SH-SY5Y (cell line): ENCODE measurements around the gene MCF2L2.

Source experiments
- GATA2 ChIP-seq: IDR thresholded peaks from 2 replicates; pipeline ENCODE4 v1.6.1; 2011; ENCODE audit warnings: mild to moderate bottlenecking, low read depth, low read length
- GATA3 ChIP-seq: IDR thresholded peaks from 2 replicates; pipeline ENCODE4 v1.6.1; 2011; ENCODE audit warnings: low read depth, mild to moderate bottlenecking, low read length, moderate library complexity

MCF2L2 gene

GRCh38 chr3:183387797-183388196, 40.6 kb downstream of the MCF2L2 start:
- TF ChIP-seq GATA3 (no peak), GATA2 (no peak)

GRCh38 chr3:183386651-183387050, 41.8 kb downstream of the MCF2L2 start:
- TF ChIP-seq GATA2 (no peak), GATA3 (no peak)

GRCh38 chr3:183385698-183386613, 42.5 kb downstream of the MCF2L2 start:
- TF ChIP-seq GATA2, result no peak

GRCh38 chr3:183381673-183382072, 46.7 kb downstream of the MCF2L2 start:
- TF ChIP-seq GATA2 (no peak), GATA3 (no peak; the same call in 1 of the 2 replicates)

- TF ChIP-seq GATA3 (peak; percentile 18; the same call in 1 of the 2 replicates), GATA2 (no peak)
Measured at GRCh38 chr3:183381179-183381578, 47.2 kb downstream of the MCF2L2 start.

- TF ChIP-seq GATA3 (no peak), GATA2 (no peak)
Measured at GRCh38 chr3:183378951-183379350, 49.5 kb downstream of the MCF2L2 start.

GRCh38 chr3:183378545-183378944, 49.9 kb downstream of the MCF2L2 start:
- TF ChIP-seq GATA2 (no peak), GATA3 (no peak)

GRCh38 chr3:183378008-183378407, 50.4 kb downstream of the MCF2L2 start:
- TF ChIP-seq GATA3 (no peak), GATA2 (no peak)

- no peak for TF ChIP-seq GATA3
- TF ChIP-seq GATA2, result no peak
Measured at GRCh38 chr3:183377307-183377959, 51.0 kb downstream of the MCF2L2 start.

- no peak; the same call in 1 of the 2 replicates for TF ChIP-seq GATA2
- no peak for TF ChIP-seq GATA3
Measured at GRCh38 chr3:183375787-183376186, 52.6 kb downstream of the MCF2L2 start.

GRCh38 chr3:183375337-183375736, 53.1 kb downstream of the MCF2L2 start:
- no peak for TF ChIP-seq GATA2
- TF ChIP-seq GATA3, result no peak

- TF ChIP-seq GATA3 (no peak), GATA2 (no peak)
Measured at GRCh38 chr3:183372911-183373310, 55.5 kb downstream of the MCF2L2 start.

GRCh38 chr3:183370391-183370790, 58.0 kb downstream of the MCF2L2 start:
- TF ChIP-seq GATA3, result no peak
- no peak for TF ChIP-seq GATA2

GRCh38 chr3:183369627-183370026, 58.8 kb downstream of the MCF2L2 start:
- no peak for TF ChIP-seq GATA3
- TF ChIP-seq GATA2, result no peak

- TF ChIP-seq GATA3 (no peak), GATA2 (no peak)
Measured at GRCh38 chr3:183369117-183369516, 59.3 kb downstream of the MCF2L2 start.
